Activated naive CD4-positive, alpha-beta T cell treated with anti-CD3 and anti-CD28 coated beads, Interleukin-2, amount 50 U/mL, for 24 hours (primary cell): ENCODE data around the gene AGAP1.

ENCODE experiments used
- H3K27ac Mint-ChIP-seq: one replicate; pipeline ENCODE4 v1.8.0; 2021; ENCODE audit warnings: mild to moderate bottlenecking, mixed read lengths
- H3K27me3 Mint-ChIP-seq: one replicate; pipeline ENCODE4 v1.8.0; 2021; ENCODE audit warnings: mixed read lengths
- H3K36me3 Mint-ChIP-seq: one replicate; pipeline ENCODE4 v1.8.0; 2021; ENCODE audit warnings: mixed read lengths
- H3K4me1 Mint-ChIP-seq: one replicate; pipeline ENCODE4 v1.8.0; 2021; ENCODE audit warnings: mixed read lengths
- H3K4me3 Mint-ChIP-seq: one replicate; pipeline ENCODE4 v1.8.0; 2021; ENCODE audit warnings: mild to moderate bottlenecking, mixed read lengths
- H3K9me3 Mint-ChIP-seq: one replicate; pipeline ENCODE4 v1.8.0; 2021; ENCODE audit warnings: mixed read lengths

The AGAP1 gene

GRCh38 chr2:235637896-235638295 lies 144.1 kb downstream of the AGAP1 start:
- Mint-ChIP-seq H3K27me3 (peaks cover 6% of the 10 kb centered on the region), H3K4me3 (no peak overlapping the region), H3K9me3 (no peaks in the 10 kb centered on the region), H3K27ac (no peak overlapping the region), H3K36me3 (no peaks in the 10 kb centered on the region), H3K4me1 (no peaks in the 10 kb centered on the region)

GRCh38 chr2:235638541-235639427 lies 144.9 kb downstream of the AGAP1 start:
- H3K27ac Mint-ChIP-seq = no peak overlapping the region
- no peaks in the 10 kb centered on the region for H3K4me1 Mint-ChIP-seq
- no peaks in the 10 kb centered on the region for H3K9me3 Mint-ChIP-seq
- no peaks in the 10 kb centered on the region for H3K36me3 Mint-ChIP-seq
- peaks cover 5% of the 10 kb centered on the region for H3K27me3 Mint-ChIP-seq
- no peak overlapping the region for H3K4me3 Mint-ChIP-seq

GRCh38 chr2:235639428-235639773 lies 145.6 kb downstream of the AGAP1 start:
- Mint-ChIP-seq H3K9me3 (no peaks in the 10 kb centered on the region), H3K4me3 (no peak overlapping the region), H3K4me1 (no peaks in the 10 kb centered on the region), H3K27ac (no peak overlapping the region), H3K27me3 (peaks cover 5% of the 10 kb centered on the region), H3K36me3 (no peaks in the 10 kb centered on the region)

- H3K9me3 Mint-ChIP-seq = no peaks in the 10 kb centered on the region
- no peak overlapping the region for H3K27ac Mint-ChIP-seq
- H3K27me3 Mint-ChIP-seq = peaks cover 5% of the 10 kb centered on the region
- no peak overlapping the region for H3K4me3 Mint-ChIP-seq
- H3K4me1 Mint-ChIP-seq = no peaks in the 10 kb centered on the region
- H3K36me3 Mint-ChIP-seq = no peaks in the 10 kb centered on the region
These were observed 146.0 kb downstream of the AGAP1 start for GRCh38 chr2:235639885-235640284.

- Mint-ChIP-seq H3K27me3 (peaks cover 5% of the 10 kb centered on the region), H3K9me3 (no peaks in the 10 kb centered on the region), H3K4me1 (no peaks in the 10 kb centered on the region), H3K36me3 (no peaks in the 10 kb centered on the region), H3K4me3 (no peak overlapping the region), H3K27ac (no peak overlapping the region)
These were observed 146.5 kb downstream of the AGAP1 start for GRCh38 chr2:235640377-235640776.

GRCh38 chr2:235640926-235641723 lies 147.3 kb downstream of the AGAP1 start:
- Mint-ChIP-seq H3K36me3 (no peaks in the 10 kb centered on the region), H3K4me1 (no peaks in the 10 kb centered on the region), H3K27ac (no peak overlapping the region), H3K4me3 (no peak overlapping the region), H3K9me3 (no peaks in the 10 kb centered on the region), H3K27me3 (peaks cover 5% of the 10 kb centered on the region)

GRCh38 chr2:235641956-235642355 lies 148.1 kb downstream of the AGAP1 start:
- no peak overlapping the region for H3K4me3 Mint-ChIP-seq
- peaks cover 5% of the 10 kb centered on the region for H3K27me3 Mint-ChIP-seq
- H3K27ac Mint-ChIP-seq = no peak overlapping the region
- H3K9me3 Mint-ChIP-seq = no peaks in the 10 kb centered on the region
- H3K36me3 Mint-ChIP-seq = no peaks in the 10 kb centered on the region
- H3K4me1 Mint-ChIP-seq = no peaks in the 10 kb centered on the region

GRCh38 chr2:235642446-235643098 lies 148.7 kb downstream of the AGAP1 start:
- Mint-ChIP-seq H3K27me3 (peaks cover 5% of the 10 kb centered on the region), H3K9me3 (no peaks in the 10 kb centered on the region), H3K27ac (no peak overlapping the region), H3K4me3 (no peak overlapping the region), H3K4me1 (no peaks in the 10 kb centered on the region), H3K36me3 (no peaks in the 10 kb centered on the region)

- peaks cover 7% of the 10 kb centered on the region for H3K27me3 Mint-ChIP-seq
- H3K4me1 Mint-ChIP-seq = no peaks in the 10 kb centered on the region
- no peaks in the 10 kb centered on the region for H3K36me3 Mint-ChIP-seq
- H3K9me3 Mint-ChIP-seq = no peaks in the 10 kb centered on the region
- no peak overlapping the region for H3K27ac Mint-ChIP-seq
- H3K4me3 Mint-ChIP-seq = no peak overlapping the region
These were observed 150.1 kb downstream of the AGAP1 start for GRCh38 chr2:235643680-235644511.

GRCh38 chr2:235647264-235647663 lies 153.4 kb downstream of the AGAP1 start:
- Mint-ChIP-seq H3K27me3 (peaks cover 7% of the 10 kb centered on the region), H3K27ac (no peak overlapping the region), H3K4me1 (no peaks in the 10 kb centered on the region), H3K36me3 (no peaks in the 10 kb centered on the region), H3K9me3 (no peaks in the 10 kb centered on the region), H3K4me3 (no peak overlapping the region)

GRCh38 chr2:235647877-235648276 lies 154.0 kb downstream of the AGAP1 start:
- no peaks in the 10 kb centered on the region for H3K4me1 Mint-ChIP-seq
- no peak overlapping the region for H3K27ac Mint-ChIP-seq
- no peaks in the 10 kb centered on the region for H3K9me3 Mint-ChIP-seq
- peaks cover 2% of the 10 kb centered on the region for H3K27me3 Mint-ChIP-seq
- H3K36me3 Mint-ChIP-seq = no peaks in the 10 kb centered on the region
- no peak overlapping the region for H3K4me3 Mint-ChIP-seq

- no peak overlapping the region for H3K27ac Mint-ChIP-seq
- peaks cover 2% of the 10 kb centered on the region for H3K27me3 Mint-ChIP-seq
- H3K4me3 Mint-ChIP-seq = no peak overlapping the region
- H3K4me1 Mint-ChIP-seq = no peaks in the 10 kb centered on the region
- H3K9me3 Mint-ChIP-seq = no peaks in the 10 kb centered on the region
- no peaks in the 10 kb centered on the region for H3K36me3 Mint-ChIP-seq
These were observed 155.6 kb downstream of the AGAP1 start for GRCh38 chr2:235649418-235649817.

GRCh38 chr2:235651643-235652042 lies 157.8 kb downstream of the AGAP1 start:
- H3K27me3 Mint-ChIP-seq = peaks cover 6% of the 10 kb centered on the region
- no peak overlapping the region for H3K4me3 Mint-ChIP-seq
- no peaks in the 10 kb centered on the region for H3K4me1 Mint-ChIP-seq
- no peaks in the 10 kb centered on the region for H3K36me3 Mint-ChIP-seq
- H3K27ac Mint-ChIP-seq = no peak overlapping the region
- H3K9me3 Mint-ChIP-seq = no peaks in the 10 kb centered on the region

- Mint-ChIP-seq H3K27ac (no peak overlapping the region), H3K27me3 (peaks cover 11% of the 10 kb centered on the region), H3K4me3 (no peak overlapping the region), H3K9me3 (no peaks in the 10 kb centered on the region), H3K36me3 (no peaks in the 10 kb centered on the region), H3K4me1 (no peaks in the 10 kb centered on the region)
These were observed 160.4 kb downstream of the AGAP1 start for GRCh38 chr2:235654103-235654813.
